HG02981 (cell line): ENCODE results near the gene SLC2A14.
"Not testable (repeated sequence)": the region's sequence is repeated elsewhere in the genome, so short reads cannot be mapped to it uniquely, and the experiment has no call there.

Experiments used
- ATAC-seq: cut with Tn5 transposase; IDR thresholded peaks from one replicate; pipeline ENCODE4 v1.9.1; 2021; ENCODE audit warnings: mild to moderate bottlenecking, moderate library complexity; ENCODE audit not compliant: unreplicated experiment

The SLC2A14 gene

GRCh38 chr12:7872566-7873319, at the start of gene SLC2A14:
TSS of gene SLC2A14 (minus strand) at chr12:7872915. CDS start at chr12:7869880, 3,035 bp downstream.
- ATAC-seq: no peak

GRCh38 chr12:7921181-7921580, 48.5 kb upstream of the SLC2A14 start:
- ATAC-seq: not testable (repeated sequence)

- ATAC-seq: not testable (repeated sequence)
Measured at GRCh38 chr12:7918268-7918590, 45.5 kb upstream of the SLC2A14 start.

GRCh38 chr12:7917392-7918267, 44.9 kb upstream of the SLC2A14 start:
- ATAC-seq: no peak

- ATAC-seq: no peak
Measured at GRCh38 chr12:7916936-7917335, 44.2 kb upstream of the SLC2A14 start.

- ATAC-seq: no peak
Measured at GRCh38 chr12:7915661-7916403, 43.1 kb upstream of the SLC2A14 start.

- ATAC-seq: not testable (repeated sequence)
Measured at GRCh38 chr12:7910106-7910505, 37.4 kb upstream of the SLC2A14 start.

GRCh38 chr12:7907009-7907408, 34.3 kb upstream of the SLC2A14 start:
- ATAC-seq: no peak

- not testable (repeated sequence) for ATAC-seq
Measured at GRCh38 chr12:7906303-7906702, 33.6 kb upstream of the SLC2A14 start.

- not testable (repeated sequence) for ATAC-seq
Measured at GRCh38 chr12:7905600-7906125, 32.9 kb upstream of the SLC2A14 start.

GRCh38 chr12:7905071-7905470, 32.4 kb upstream of the SLC2A14 start:
- no peak for ATAC-seq

- not testable (repeated sequence) for ATAC-seq
Measured at GRCh38 chr12:7902416-7902815, 29.7 kb upstream of the SLC2A14 start.

- no peak for ATAC-seq
Measured at GRCh38 chr12:7899755-7900154, 27.0 kb upstream of the SLC2A14 start.

- ATAC-seq: not testable (repeated sequence)
Measured at GRCh38 chr12:7896726-7897125, 24.0 kb upstream of the SLC2A14 start.

- no peak for ATAC-seq
Measured at GRCh38 chr12:7892186-7892980, 19.7 kb upstream of the SLC2A14 start.

GRCh38 chr12:7884689-7885088, 12.0 kb upstream of the SLC2A14 start:
- ATAC-seq: no peak

GRCh38 chr12:7881736-7882120, 9.0 kb upstream of the SLC2A14 start:
- ATAC-seq: not testable (repeated sequence)

- ATAC-seq: not testable (repeated sequence)
Measured at GRCh38 chr12:7880952-7881735, 8.4 kb upstream of the SLC2A14 start.

- ATAC-seq: no peak
Measured at GRCh38 chr12:7879246-7879645, 6.5 kb upstream of the SLC2A14 start.
